K562 treated with DMSO at 1 percent for 24 hours (cell line): ENCODE results near the gene BHMT. TPM values are rescaled to one million over a fixed set of nuclear protein-coding genes. Genes with fewer than 3 reads are reported as not detected.

Experiments used
- total RNA-seq: library from RNA; unstranded; fragments of 300-600 nt; gene quantifications from 2 replicates; pipeline ENCODE4 v1.2.3, GENCODE V29; 2022; ENCODE audit warnings: low read depth; ENCODE audit not compliant: insufficient read depth

The BHMT gene
- not detected in 2 replicates for total RNA-seq

DNA sequence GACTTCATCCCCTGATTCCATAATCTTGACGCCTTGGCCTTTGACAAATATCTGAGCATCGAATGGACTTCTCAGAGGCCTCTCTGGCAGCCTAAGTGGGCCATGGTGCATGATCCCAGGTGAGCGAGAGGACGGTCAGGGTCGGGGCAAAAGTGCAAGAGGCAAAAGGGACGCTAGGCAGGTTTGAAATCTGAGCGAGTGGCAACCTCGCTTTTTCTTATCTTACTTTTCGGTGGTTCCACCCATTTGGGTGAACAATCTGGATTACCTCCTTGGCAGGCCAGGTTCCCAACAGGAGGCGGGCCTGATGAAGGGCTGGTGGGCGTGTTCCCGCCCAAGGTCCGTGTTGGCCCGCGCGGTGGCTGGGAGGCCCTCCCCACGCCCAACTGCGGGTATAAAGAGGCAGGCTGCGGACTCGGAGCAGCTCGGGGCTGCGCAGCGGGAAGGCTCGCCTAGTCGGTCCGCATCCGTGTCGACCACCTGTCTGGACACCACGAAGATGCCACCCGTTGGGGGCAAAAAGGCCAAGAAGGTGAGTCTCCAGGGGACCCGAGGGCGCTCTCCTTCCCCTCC is at the start of gene BHMT:
TSS of gene BHMT (plus strand) at position 423 of the 573 bp plus-strand sequence. CDS start at position 500, 77 bp downstream.

GRCh38 chr5:79069488-79070349 is 41.9 kb upstream of the BHMT start, which contains the start of the genes BHMT2 and DMGDH:
Gene BHMT2, plus strand, starts transcription at chr5:79069767. Its CDS starts 16 bp downstream, at chr5:79069783.
Gene DMGDH, minus strand, starts transcription at chr5:79069674. Its CDS starts 54 bp downstream, at chr5:79069620.

Other genes starting within 250 kb of the BHMT start
- gene ARSB, start 126.5 kb upstream of the BHMT start, total RNA-seq = 7.2 and 7.5 TPM in 2 replicates
- not detected in 2 replicates for gene DMGDH, start 42.1 kb upstream of the BHMT start, total RNA-seq
- not detected in 2 replicates for gene BHMT2, start 42.0 kb upstream of the BHMT start, total RNA-seq
- 2.7 and 2.8 TPM in 2 replicates for gene JMY, start 124.3 kb downstream of the BHMT start, total RNA-seq